HAP-1 (cell line): ENCODE results near the gene RILP.
"Not testable (repeated sequence)": the region's sequence is repeated elsewhere in the genome, so short reads cannot be mapped to it uniquely, and the experiment has no call there.

Source experiments
- DNase-seq, 2 experiments: peaks; one replicate each; pipeline ENCODE4 v3.0.0-alpha.2; 2016 to 2020; ENCODE audit warnings: low spot score in 2 of 2
- H3K27me3 ChIP-seq: fragments of 250-450 bp; sonication (Bioruptor Pico); 2 replicates; pipeline ENCODE4 v1.5.1; 2020; ENCODE audit warnings: low read depth, mild to moderate bottlenecking, moderate library complexity
- H3K36me3 ChIP-seq: fragments of 250-450 bp; sonication (Bioruptor Pico); replicated peaks from 2 replicates; pipeline ENCODE4 v1.5.1; 2020; ENCODE audit warnings: mild to moderate bottlenecking
- H3K4me1 ChIP-seq: fragments of 250-450 bp; sonication (Bioruptor Pico); 2 replicates; pipeline ENCODE4 v1.5.1; 2020; ENCODE audit warnings: mild to moderate bottlenecking
- H3K4me3 ChIP-seq: fragments of 250-450 bp; sonication (Bioruptor Pico); 2 replicates; pipeline ENCODE4 v1.5.1; 2020; ENCODE audit warnings: mild to moderate bottlenecking, moderate library complexity
- H3K9me3 ChIP-seq: fragments of 250-450 bp; sonication (Bioruptor Pico); 2 replicates; pipeline ENCODE4 v1.5.1; 2020; ENCODE audit warnings: mild to moderate bottlenecking, moderate library complexity
- in situ Hi-C: fragments of 300-500 bp; cut with MboI; formaldehyde crosslinking; loops from 3 replicates; pipeline ENCODE4 v1.14.3; 2020; ENCODE audit warnings: low sequenced_read_pairs, inconsistent platforms, mixed read lengths

RILP gene

GRCh38 chr17:1649844-1650501 lies at the start of gene RILP:
Gene RILP, minus strand, starts transcription at chr17:1649866. Its CDS starts 62 bp downstream, at chr17:1649804.
- in situ Hi-C loops: loop anchor here (10.0 to 25.0 kb wide), 2 partner anchors 385 to 387 kb away; partner anchors contain the start of genes DPH1, OVCA2 and RTN4RL1
- Histone ChIP-seq H3K4me1 (peaks cover 7% of the 10 kb centered on the region), H3K27me3 (no peaks in the 10 kb centered on the region), H3K4me3 (peak within 1 kb of the TSS; percentile 37), H3K9me3 (no peaks in the 10 kb centered on the region), H3K36me3 (peaks cover 52% of the 10 kb centered on the region)
- DNase-seq: peak in 1 of 2 experiments; percentile 51

- Histone ChIP-seq H3K9me3 (no peaks in the 10 kb centered on the region), H3K4me3 (no peak overlapping the region), H3K36me3 (no peaks in the 10 kb centered on the region), H3K27me3 (no peaks in the 10 kb centered on the region), H3K4me1 (no peaks in the 10 kb centered on the region)
- in situ Hi-C loops: no loop called here
- no peak for DNase-seq
Measured at GRCh38 chr17:1697681-1698080, 48.0 kb upstream of the RILP start.

GRCh38 chr17:1695365-1695764 lies 45.7 kb upstream of the RILP start:
- in situ Hi-C loops: no loop called here
- no peak for DNase-seq
- H3K4me3 ChIP-seq: no peak overlapping the region
- H3K27me3 ChIP-seq: no peaks in the 10 kb centered on the region
- no peaks in the 10 kb centered on the region for H3K4me1 ChIP-seq
- no peaks in the 10 kb centered on the region for H3K36me3 ChIP-seq
- H3K9me3 ChIP-seq: no peaks in the 10 kb centered on the region

DNA sequence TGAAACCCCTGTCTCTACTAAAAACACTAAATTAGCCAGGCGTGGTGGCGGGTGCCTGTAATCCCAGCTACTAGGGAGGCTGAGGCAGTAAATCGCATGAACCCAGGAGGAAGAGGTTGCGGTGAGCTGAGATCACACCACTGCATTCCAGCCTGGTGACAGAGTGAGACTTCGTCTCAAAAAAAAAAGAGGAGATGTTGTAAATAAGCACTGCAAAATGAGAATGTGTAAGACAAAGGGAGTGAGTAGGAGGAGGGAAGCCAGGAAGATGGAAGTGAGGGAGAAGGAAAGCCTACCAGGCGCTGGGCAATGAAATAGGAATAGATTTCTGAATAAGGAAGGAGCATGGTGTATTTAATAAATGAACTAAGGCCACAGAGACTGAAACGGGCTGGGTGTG lies 43.7 kb upstream of the RILP start:
- H3K9me3 ChIP-seq: no peaks in the 10 kb centered on the region
- H3K27me3 ChIP-seq: no peaks in the 10 kb centered on the region
- DNase-seq: no peak
- no peaks in the 10 kb centered on the region for H3K4me1 ChIP-seq
- H3K4me3 ChIP-seq: no peak overlapping the region
- in situ Hi-C loops: no loop called here
- no peaks in the 10 kb centered on the region for H3K36me3 ChIP-seq

DNA sequence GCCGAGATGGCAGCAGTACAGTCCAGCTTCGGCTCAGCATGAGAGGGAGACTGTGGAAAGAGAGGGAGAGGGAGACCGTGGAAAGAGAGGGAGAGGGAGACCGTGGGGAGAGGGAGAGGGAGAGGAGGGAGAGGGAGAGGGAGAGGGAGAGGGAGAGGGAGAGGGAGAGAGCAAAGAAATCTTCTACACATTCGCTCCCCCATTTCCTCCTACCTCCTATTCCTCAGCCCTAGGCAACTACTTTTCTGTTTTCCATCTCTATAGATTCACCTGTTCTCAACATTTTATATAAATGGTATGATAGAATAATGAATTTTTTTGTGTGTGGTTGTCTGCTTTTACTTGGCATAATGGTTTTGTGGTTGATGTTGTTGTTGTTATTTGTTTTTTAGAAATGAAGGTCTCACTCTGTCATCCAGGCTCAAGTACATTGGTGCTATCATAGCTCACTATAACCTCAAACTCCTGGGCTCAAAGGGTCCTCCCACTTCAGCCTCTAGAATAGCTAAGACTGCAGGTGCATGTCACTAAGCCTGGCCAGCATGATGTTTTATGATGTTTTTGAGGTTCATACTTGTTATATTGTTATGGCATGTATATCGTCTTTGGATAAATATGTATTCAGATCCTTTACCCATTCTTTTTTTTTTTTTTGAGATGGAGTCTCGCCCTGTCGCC lies 41.0 kb upstream of the RILP start:
- Histone ChIP-seq H3K27me3 (no peaks in the 10 kb centered on the region), H3K4me1 (no peaks in the 10 kb centered on the region), H3K36me3 (no peaks in the 10 kb centered on the region), H3K9me3 (no peaks in the 10 kb centered on the region), H3K4me3 (no peak overlapping the region)
- in situ Hi-C loops: no loop called here
- no peak for DNase-seq

- DNase-seq, in situ Hi-C loops, H3K4me1 ChIP-seq: not testable (repeated sequence)
Measured at GRCh38 chr17:1688405-1688804, 38.7 kb upstream of the RILP start.

GRCh38 chr17:1686086-1686485 lies 36.4 kb upstream of the RILP start:
- Histone ChIP-seq H3K4me3 (no peak overlapping the region), H3K4me1 (peaks cover 8% of the 10 kb centered on the region), H3K27me3 (no peaks in the 10 kb centered on the region), H3K36me3 (peaks cover 26% of the 10 kb centered on the region), H3K9me3 (no peaks in the 10 kb centered on the region)
- in situ Hi-C loops: no loop called here
- no peak for DNase-seq

More at GRCh38 chr17:1688405-1688804, 38.7 kb upstream of the RILP start:
- not testable (repeated sequence) for H3K36me3 ChIP-seq, H3K4me3 ChIP-seq, H3K27me3 ChIP-seq, H3K9me3 ChIP-seq

DNA sequence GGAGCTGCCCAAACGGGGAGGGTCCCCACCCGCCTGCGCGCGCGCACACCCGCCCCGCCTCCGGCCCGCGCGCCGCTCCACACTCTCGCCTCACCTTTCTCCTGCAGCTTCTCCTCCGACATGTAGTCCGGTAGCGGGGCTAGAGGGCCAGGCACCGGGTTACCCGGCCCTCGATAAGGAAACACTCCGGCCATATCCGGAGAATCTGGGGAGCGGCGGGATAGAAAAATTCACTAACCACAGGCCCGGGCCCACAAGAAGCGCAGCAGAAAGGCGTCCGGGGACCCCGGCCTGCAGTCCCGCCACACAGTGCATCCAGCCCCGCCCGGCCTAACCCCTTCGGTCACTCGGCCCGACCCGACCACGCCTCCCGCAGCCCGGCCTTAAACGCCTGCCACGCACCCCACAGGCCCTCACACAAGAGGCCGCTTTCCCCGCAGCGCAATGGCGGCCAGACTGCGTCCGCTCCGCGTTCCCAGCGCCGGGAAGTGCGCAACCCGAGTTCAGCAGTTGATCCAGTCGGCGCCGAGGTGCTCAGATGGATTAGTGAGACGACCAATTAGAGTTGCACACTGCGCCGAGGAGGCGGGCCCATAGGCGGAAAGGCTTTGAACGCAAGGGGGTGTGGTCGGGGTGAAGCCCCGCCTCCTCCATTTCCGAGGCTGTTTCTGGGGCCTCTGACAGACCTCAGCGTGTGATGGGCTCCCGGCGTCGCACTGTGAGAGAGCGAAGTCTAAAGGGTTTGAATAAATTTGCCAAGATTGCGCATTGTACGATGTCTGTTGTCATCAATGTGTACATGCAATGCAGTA lies 34.9 kb upstream of the RILP start, which contains the start of gene PRPF8:
TSS of gene PRPF8 (minus strand) at position 490 of the 812 bp plus-strand sequence. CDS start at position 194, 296 bp downstream.
- in situ Hi-C loops: no loop called here

DNA sequence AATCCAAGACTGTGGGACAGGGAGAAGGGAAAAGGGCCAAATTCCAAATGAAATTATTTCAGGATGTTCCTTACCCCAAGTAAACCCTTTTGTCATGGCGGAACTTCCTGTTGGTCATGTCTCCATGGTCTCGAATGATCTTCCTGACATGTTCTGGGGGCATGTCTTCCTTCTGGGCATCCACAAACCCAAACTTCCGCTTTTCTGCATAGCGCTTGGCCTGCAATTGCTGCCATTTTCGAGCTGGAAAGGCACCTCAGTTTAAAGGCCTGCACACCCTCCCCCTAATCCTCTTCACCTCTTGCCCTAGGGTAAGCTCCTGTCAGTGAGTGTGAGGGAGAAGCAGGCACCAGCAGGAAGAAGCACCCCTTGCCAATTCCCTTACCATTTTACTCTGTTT lies 33.8 kb upstream of the RILP start:
- no peaks in the 10 kb centered on the region for H3K27me3 ChIP-seq
- DNase-seq: no peak
- in situ Hi-C loops: no loop called here
- no peaks in the 10 kb centered on the region for H3K9me3 ChIP-seq
- H3K36me3 ChIP-seq: peaks cover 52% of the 10 kb centered on the region
- peaks cover 8% of the 10 kb centered on the region for H3K4me1 ChIP-seq
- H3K4me3 ChIP-seq: peak overlapping the region; percentile 99

More for the DNA sequence above, 34.9 kb upstream of the RILP start, which contains the start of gene PRPF8:
- Histone ChIP-seq H3K4me1 (peaks cover 8% of the 10 kb centered on the region), H3K36me3 (peaks cover 41% of the 10 kb centered on the region), H3K4me3 (peak within 1 kb of the TSS; percentile 99), H3K27me3 (no peaks in the 10 kb centered on the region), H3K9me3 (no peaks in the 10 kb centered on the region)
- DNase-seq: peak; percentile 96 to 98

- H3K9me3 ChIP-seq: no peaks in the 10 kb centered on the region
- in situ Hi-C loops: no loop called here
- no peak for DNase-seq
- no peaks in the 10 kb centered on the region for H3K4me1 ChIP-seq
- H3K4me3 ChIP-seq: no peak overlapping the region
- H3K27me3 ChIP-seq: no peaks in the 10 kb centered on the region
- H3K36me3 ChIP-seq: peaks cover 98% of the 10 kb centered on the region
Measured at GRCh38 chr17:1676401-1676800, 26.7 kb upstream of the RILP start.

DNA sequence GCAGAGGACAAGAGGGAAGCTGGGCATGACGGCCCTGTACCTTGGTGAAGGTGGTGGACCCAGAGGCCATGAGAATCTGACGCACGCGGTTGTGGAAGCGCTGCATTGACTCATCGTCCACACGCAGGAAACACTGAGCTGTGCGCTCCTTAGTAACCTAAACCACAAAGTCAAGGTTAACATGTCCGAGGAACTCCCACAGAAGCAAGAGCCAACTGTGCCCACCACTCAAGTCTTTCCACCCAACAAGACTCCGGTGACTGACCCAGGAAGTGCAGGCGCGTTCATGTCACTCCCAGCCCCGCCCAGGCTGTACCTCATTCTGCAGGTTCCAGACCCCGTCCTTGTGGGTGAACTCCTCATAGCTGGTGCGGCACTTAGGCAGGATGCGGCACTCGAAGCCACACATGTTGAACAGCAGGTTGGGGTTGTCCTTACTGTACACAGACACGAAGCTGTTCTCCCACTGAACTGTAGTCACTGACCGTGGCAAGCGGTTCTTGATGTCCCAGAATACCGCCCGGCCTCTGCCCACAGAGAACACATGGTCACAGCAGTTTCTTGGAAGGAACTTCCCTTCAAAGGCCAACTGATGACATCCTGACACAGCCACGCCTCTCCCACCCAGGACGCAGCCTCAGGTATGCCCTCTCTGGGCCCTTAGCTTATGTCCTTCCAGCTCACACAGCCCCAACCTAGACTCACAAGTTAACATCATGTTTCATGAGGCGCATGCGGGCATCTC lies 23.5 kb upstream of the RILP start:
- Histone ChIP-seq H3K36me3 (peaks cover 98% of the 10 kb centered on the region), H3K9me3 (no peaks in the 10 kb centered on the region), H3K27me3 (no peaks in the 10 kb centered on the region), H3K4me1 (no peaks in the 10 kb centered on the region), H3K4me3 (no peak overlapping the region)
- in situ Hi-C loops: no loop called here
- DNase-seq: no peak

GRCh38 chr17:1663934-1664333 lies 14.3 kb upstream of the RILP start:
- H3K4me1 ChIP-seq, H3K4me3 ChIP-seq, H3K9me3 ChIP-seq, DNase-seq, in situ Hi-C loops, H3K27me3 ChIP-seq: not testable (repeated sequence)
- H3K36me3 ChIP-seq: peaks cover 90% of the 10 kb centered on the region

DNA sequence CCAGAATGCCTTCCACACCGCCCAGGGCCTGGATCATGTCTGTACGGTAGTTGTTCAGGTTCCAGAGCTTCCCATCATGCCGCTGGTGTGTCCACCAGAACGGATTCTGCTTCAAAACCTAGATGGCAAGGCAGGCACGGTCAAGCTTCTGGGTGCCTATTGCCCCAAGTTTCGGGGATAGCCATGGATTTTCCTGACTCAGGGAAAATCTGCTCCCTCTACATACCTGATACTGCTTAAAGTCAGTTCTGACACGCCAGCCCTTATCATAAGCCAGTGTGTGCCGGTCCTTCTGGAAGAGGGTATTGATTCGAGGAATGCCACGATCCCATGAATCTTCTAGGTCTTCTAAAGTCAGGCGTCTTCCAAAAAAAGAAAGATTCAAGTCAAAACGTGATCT lies 11.4 kb upstream of the RILP start:
- Histone ChIP-seq H3K4me3 (no peak overlapping the region), H3K4me1 (no peaks in the 10 kb centered on the region), H3K36me3 (peaks cover 91% of the 10 kb centered on the region), H3K9me3 (no peaks in the 10 kb centered on the region), H3K27me3 (no peaks in the 10 kb centered on the region)
- in situ Hi-C loops: no loop called here
- no peak for DNase-seq
